HepG2 (cell line): ENCODE results near the gene PSMC5. TPM values are rescaled to one million over a fixed set of nuclear protein-coding genes. Genes with fewer than 3 reads are reported as not detected.

Experiments used
- AGO2 ChIP-seq: fragments of 200-400 bp; formaldehyde crosslinking; optimal IDR thresholded peaks from 2 replicates; pipeline ENCODE3; 2017; ENCODE audit warnings: mild to moderate bottlenecking, low read depth, low read length, moderate library complexity
- ARID2 ChIP-seq: sonication (generic); formaldehyde crosslinking; IDR thresholded peaks from 2 replicates; pipeline ENCODE4 v1.8.1; 2022; ENCODE audit warnings: mild to moderate bottlenecking, missing genetic modification reagents, borderline replicate concordance
- CBX5 ChIP-seq: sonication (generic); formaldehyde crosslinking; IDR thresholded peaks from 2 replicates; pipeline ENCODE4 v1.4.0; 2020; ENCODE audit warnings: missing genetic modification reagents, borderline replicate concordance
- FOXP1 ChIP-seq, 2 experiments: fragments of 450-650 bp in 1 of 2; IDR thresholded peaks; 2 replicates each; pipeline ENCODE4 v1.6.1; 2017 to 2018; ENCODE audit warnings: antibody characterized with exemption in 1 of 2
- HDAC2 ChIP-seq: sonication (generic); formaldehyde crosslinking; IDR thresholded peaks from 2 replicates; pipeline ENCODE4 v1.4.0; 2020; ENCODE audit warnings: missing genetic modification reagents
- NFRKB ChIP-seq: fragments of 450-650 bp; IDR thresholded peaks from 2 replicates; pipeline ENCODE4 v1.6.1; 2017
- PPARG ChIP-seq: conservative IDR thresholded peaks from 2 replicates; pipeline ENCODE4 v1.6.1; 2016; ENCODE audit warnings: missing biosample characterization, missing genetic modification reagents
- RNF2 ChIP-seq: fragments of 450-650 bp; conservative IDR thresholded peaks from 2 replicates; pipeline ENCODE4 v1.6.1; 2016; ENCODE audit warnings: low read depth
- SAFB2 ChIP-seq: sonication (generic); formaldehyde crosslinking; IDR thresholded peaks from 2 replicates; pipeline ENCODE4 v1.5.1; 2020; ENCODE audit warnings: missing genetic modification reagents, low read depth, mild to moderate bottlenecking, borderline replicate concordance
- SKI ChIP-seq: fragments of 450-650 bp; IDR thresholded peaks from one replicate; pipeline ENCODE4 v1.6.1; 2018; ENCODE audit warnings: mild to moderate bottlenecking; ENCODE audit not compliant: partially characterized antibody
- SP1 ChIP-seq, 2 experiments: fragments of 450-650 bp in 1 of 2; sonication (generic) in 1 of 2; formaldehyde crosslinking in 1 of 2; IDR thresholded peaks; 2 replicates each; pipeline versions ENCODE4 v1.4.0 to v1.6.1; 2016 to 2020; ENCODE audit warnings: missing genetic modification reagents in 1 of 2
- SRSF1 ChIP-seq: fragments of 200-400 bp; formaldehyde crosslinking; optimal IDR thresholded peaks from 2 replicates; pipeline ENCODE3; 2017; ENCODE audit warnings: mild to moderate bottlenecking, low read depth, low read length, moderate library complexity
- U2AF1 ChIP-seq: fragments of 200-400 bp; formaldehyde crosslinking; optimal IDR thresholded peaks from 2 replicates; pipeline ENCODE3; 2017; ENCODE audit warnings: mild to moderate bottlenecking, low read depth, low read length
- ZBED4 ChIP-seq: sonication (generic); formaldehyde crosslinking; IDR thresholded peaks from 2 replicates; pipeline ENCODE4 v1.4.0; 2020; ENCODE audit warnings: missing genetic modification reagents, borderline replicate concordance
- ZBTB33 ChIP-seq: sonication (generic); formaldehyde crosslinking; IDR thresholded peaks from 2 replicates; pipeline ENCODE4 v1.4.0; 2020; ENCODE audit warnings: missing genetic modification reagents
- ZFP37 ChIP-seq: sonication (generic); formaldehyde crosslinking; IDR thresholded peaks from 2 replicates; pipeline ENCODE4 v1.4.0; 2020; ENCODE audit warnings: missing genetic modification reagents, borderline replicate concordance
- ZNF205 ChIP-seq: IDR thresholded peaks from 2 replicates; pipeline ENCODE4 v1.6.1; 2018; ENCODE audit warnings: missing biosample characterization, missing genetic modification reagents
- ZNF3 ChIP-seq: IDR thresholded peaks from 2 replicates; pipeline ENCODE4 v1.7.0; 2017; ENCODE audit warnings: inconsistent platforms
- ZNF350 ChIP-seq: sonication (generic); formaldehyde crosslinking; IDR thresholded peaks from 2 replicates; pipeline ENCODE4 v1.4.0; 2020; ENCODE audit warnings: mild to moderate bottlenecking, low read depth, missing genetic modification reagents, borderline replicate concordance
- ZNF570 ChIP-seq: sonication (generic); formaldehyde crosslinking; IDR thresholded peaks from 2 replicates; pipeline ENCODE4 v1.4.0; 2020; ENCODE audit warnings: mild to moderate bottlenecking, missing genetic modification reagents, borderline replicate concordance
- ZNF678 ChIP-seq: sonication (generic); formaldehyde crosslinking; IDR thresholded peaks from 2 replicates; pipeline ENCODE4 v1.4.0; 2020; ENCODE audit warnings: mild to moderate bottlenecking, missing genetic modification reagents
- ZNF766 ChIP-seq: sonication (generic); formaldehyde crosslinking; IDR thresholded peaks from 2 replicates; pipeline ENCODE4 v1.5.0; 2020; ENCODE audit warnings: missing genetic modification reagents, borderline replicate concordance
- polyA plus RNA-seq, 8 experiments: library from polyadenylated mRNA; depleted of rRNA in 3 of 8; stranded (reverse) in 7 of 8; unstranded in 1 of 8; fragments of >200 nt; fragmentation: Illumina TruSeq in 4 of 8; extraction: Trizol in 4 of 8; gene quantifications; 2 replicates each; pipeline versions ENCODE4 v1.2.1 to v1.2.3, GENCODE V29; 2011 to 2016; ENCODE audit warnings: low read depth in 4 of 8, missing spikeins in 1 of 8, mixed read lengths in 1 of 8; ENCODE audit not compliant: insufficient read depth in 1 of 8
- total RNA-seq, 5 experiments: library from RNA; depleted of rRNA; stranded (reverse); fragments of >200 nt; fragmentation: Illumina TruSeq; extraction: Trizol; gene quantifications; 2 replicates each; pipeline ENCODE4 v1.2.3, GENCODE V29; 2016; ENCODE audit warnings: low read depth in 1 of 5
- TF ChIP-seq, protein P1 (sequence below): IDR thresholded peaks from 2 replicates; pipeline ENCODE4 v1.6.1; 2016; ENCODE audit warnings: mild to moderate bottlenecking, missing biosample characterization, missing genetic modification reagents
- TF ChIP-seq, protein P2 (sequence below): sonication (generic); formaldehyde crosslinking; IDR thresholded peaks from 2 replicates; pipeline ENCODE4 v1.8.0; 2022; ENCODE audit warnings: low read depth, missing genetic modification reagents

The PSMC5 gene
- total and polyA plus RNA-seq, 2 of the 13 experiments (the other 11 are each of a cell fraction or from before 2014, with no cell fraction given) = 35.3 to 128 TPM

DNA sequence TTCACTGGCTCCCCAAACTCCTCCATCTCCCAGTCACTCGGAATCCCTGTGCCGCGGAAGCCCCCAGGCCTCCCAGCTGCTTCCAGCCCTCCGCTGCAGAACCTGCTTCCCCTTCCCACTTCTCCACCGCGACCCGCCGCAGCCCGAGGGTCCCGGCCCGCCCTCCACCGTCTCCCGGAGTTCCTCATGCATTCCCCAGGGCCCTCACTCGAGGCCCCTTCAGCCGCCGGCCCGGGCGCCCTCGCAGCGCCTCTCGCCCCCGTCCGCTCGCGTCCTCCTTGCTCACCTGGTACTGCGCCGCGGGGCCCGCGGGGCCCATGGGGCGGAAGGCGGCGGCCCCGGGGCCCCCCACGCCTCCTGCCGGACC, 14.9 kb downstream of the PSMC5 start (continued):
- TF ChIP-seq ZFP37 (no peak), ZBTB33 (CRISPR knock-in tag) (no peak), HDAC2 (no peak), ZNF350 (CRISPR knock-in tag) (no peak), NFRKB (no peak), ZNF3 (no peak), SAFB2 (CRISPR knock-in tag) (no peak), SP1 (IDR thresholded peaks at IDR 0.05) (no peak), SP1 (CRISPR knock-in tag; IDR thresholded peaks at IDR 0.05) (no peak), RNF2 (no peak), SKI (no peak), ZNF678 (no peak), CBX5 (CRISPR knock-in tag) (no peak), SRSF1 (no peak), PPARG (CRISPR knock-in tag) (no peak), AGO2 (peak; percentile 32), ZBED4 (CRISPR knock-in tag) (no peak), U2AF1 (no peak), ARID2 (CRISPR knock-in tag) (0 out of 2 replicates have a peak, but pooled peaks have one; percentile 9), ZNF570 (CRISPR knock-in tag) (no peak), ZNF766 (CRISPR knock-in tag) (no peak), ZNF205 (CRISPR knock-in tag) (no peak), FOXP1 (IDR thresholded peaks at IDR 0.05) (no peak), FOXP1 (CRISPR knock-in tag; IDR thresholded peaks at IDR 0.05) (no peak)
- TF ChIP-seq, protein P1, sequence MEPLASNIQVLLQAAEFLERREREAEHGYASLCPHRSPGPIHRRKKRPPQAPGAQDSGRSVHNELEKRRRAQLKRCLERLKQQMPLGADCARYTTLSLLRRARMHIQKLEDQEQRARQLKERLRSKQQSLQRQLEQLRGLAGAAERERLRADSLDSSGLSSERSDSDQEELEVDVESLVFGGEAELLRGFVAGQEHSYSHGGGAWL (CRISPR knock-in tag) = no peak
- TF ChIP-seq, protein P2, sequence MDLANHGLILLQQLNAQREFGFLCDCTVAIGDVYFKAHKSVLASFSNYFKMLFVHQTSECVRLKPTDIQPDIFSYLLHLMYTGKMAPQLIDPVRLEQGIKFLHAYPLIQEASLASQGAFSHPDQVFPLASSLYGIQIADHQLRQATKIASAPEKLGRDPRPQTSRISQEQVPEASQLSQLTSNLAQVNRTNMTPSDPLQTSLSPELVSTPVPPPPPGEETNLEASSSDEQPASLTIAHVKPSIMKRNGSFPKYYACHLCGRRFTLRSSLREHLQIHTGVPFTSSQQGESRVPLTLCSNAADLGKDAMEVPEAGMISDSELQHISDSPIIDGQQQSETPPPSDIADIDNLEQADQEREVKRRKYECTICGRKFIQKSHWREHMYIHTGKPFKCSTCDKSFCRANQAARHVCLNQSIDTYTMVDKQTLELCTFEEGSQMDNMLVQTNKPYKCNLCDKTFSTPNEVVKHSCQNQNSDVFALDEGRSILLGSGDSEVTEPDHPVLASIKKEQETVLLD (CRISPR knock-in tag) = no peak
